ENCODE results near the gene FHIT.

GRCh38 chr3:60269377-60269776 lies 981.9 kb downstream of the FHIT start:
- no peak for TF ChIP-seq POLR2A (IDR thresholded peaks at IDR 0.05)
- TF ChIP-seq, protein P1, sequence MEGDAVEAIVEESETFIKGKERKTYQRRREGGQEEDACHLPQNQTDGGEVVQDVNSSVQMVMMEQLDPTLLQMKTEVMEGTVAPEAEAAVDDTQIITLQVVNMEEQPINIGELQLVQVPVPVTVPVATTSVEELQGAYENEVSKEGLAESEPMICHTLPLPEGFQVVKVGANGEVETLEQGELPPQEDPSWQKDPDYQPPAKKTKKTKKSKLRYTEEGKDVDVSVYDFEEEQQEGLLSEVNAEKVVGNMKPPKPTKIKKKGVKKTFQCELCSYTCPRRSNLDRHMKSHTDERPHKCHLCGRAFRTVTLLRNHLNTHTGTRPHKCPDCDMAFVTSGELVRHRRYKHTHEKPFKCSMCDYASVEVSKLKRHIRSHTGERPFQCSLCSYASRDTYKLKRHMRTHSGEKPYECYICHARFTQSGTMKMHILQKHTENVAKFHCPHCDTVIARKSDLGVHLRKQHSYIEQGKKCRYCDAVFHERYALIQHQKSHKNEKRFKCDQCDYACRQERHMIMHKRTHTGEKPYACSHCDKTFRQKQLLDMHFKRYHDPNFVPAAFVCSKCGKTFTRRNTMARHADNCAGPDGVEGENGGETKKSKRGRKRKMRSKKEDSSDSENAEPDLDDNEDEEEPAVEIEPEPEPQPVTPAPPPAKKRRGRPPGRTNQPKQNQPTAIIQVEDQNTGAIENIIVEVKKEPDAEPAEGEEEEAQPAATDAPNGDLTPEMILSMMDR (IDR thresholded peaks at IDR 0.05): no peak
